H1 (cell line): ENCODE results near the gene SCN3A. TPM values are rescaled to one million over a fixed set of nuclear protein-coding genes. Genes with fewer than 3 reads are reported as not detected.

Experiments used
- CTCF ChIA-PET: fragments of 300-600 bp; sonication (Branson Sonifier 250); formaldehyde crosslinking; loops from one replicate; lab custom pipeline; 2021; ENCODE audit not compliant: partially characterized antibody; lab: Charles Lee
- POLR2A ChIA-PET: fragments of 300-600 bp; sonication (Branson Sonifier 250); formaldehyde crosslinking; loops from one replicate; lab custom pipeline; 2021; ENCODE audit warnings: inconsistent platforms; ENCODE audit not compliant: partially characterized antibody; lab: Charles Lee
- DNase-seq, 2 experiments: peaks; one replicate each; pipeline versions ENCODE4 v3.0.0 to v3.0.0-alpha.2; 2010 to 2022; ENCODE audit warnings: low spot score in 2 of 2, low read depth in 1 of 2, mixed read lengths in 1 of 2
- FAIRE-seq: peaks from 2 replicates; lab custom pipeline; 2011; peaks lifted over from hg19 to GRCh38; lab: Jason Lieb, UNC
- H2AFZ ChIP-seq: 2 replicates; pipeline ENCODE4 v1.8.1; 2012; ENCODE audit warnings: low read length, inconsistent platforms
- H2AK5ac ChIP-seq: 2 replicates; pipeline ENCODE4 v1.6.1; 2013; ENCODE audit warnings: low read depth, low read length
- H2BK120ac ChIP-seq: replicated peaks from 2 replicates; pipeline ENCODE3; 2013; ENCODE audit warnings: low read depth, low read length, inconsistent platforms
- H2BK12ac ChIP-seq: 2 replicates; pipeline ENCODE4 v1.6.1; 2013; ENCODE audit warnings: low read depth, low read length
- H2BK15ac ChIP-seq: 2 replicates; pipeline ENCODE4 v1.6.1; 2013; ENCODE audit warnings: low read length
- H2BK20ac ChIP-seq: 2 replicates; pipeline ENCODE4 v1.6.1; 2013; ENCODE audit warnings: low read length
- H2BK5ac ChIP-seq: 2 replicates; pipeline ENCODE4 v1.6.1; 2013; ENCODE audit warnings: low read depth, low read length
- H3K14ac ChIP-seq: 2 replicates; pipeline ENCODE4 v1.6.1; 2013; ENCODE audit warnings: inconsistent platforms; ENCODE audit not compliant: insufficient read length
- H3K18ac ChIP-seq: 2 replicates; pipeline ENCODE4 v1.6.1; 2013; ENCODE audit warnings: low read length; ENCODE audit errors: extremely low read depth
- H3K23ac ChIP-seq: 2 replicates; pipeline ENCODE4 v1.6.1; 2013; ENCODE audit warnings: inconsistent platforms; ENCODE audit not compliant: insufficient read length
- H3K23me2 ChIP-seq: 2 replicates; pipeline ENCODE4 v1.6.1; 2013; ENCODE audit warnings: low read depth, low read length
- H3K27ac ChIP-seq: 2 replicates; pipeline ENCODE4 v1.6.1; 2011; ENCODE audit warnings: low read depth, low read length, inconsistent platforms
- H3K27me3 ChIP-seq, 4 experiments: replicated peaks in 1 of 4; 1 replicate in 1 of 4; 2 replicates in 3 of 4; pipeline versions ENCODE4 v1.6.1 to v1.8.1; 2011 to 2013; ENCODE audit warnings: low read length in 3 of 4, mild to moderate bottlenecking in 3 of 4, inconsistent platforms in 2 of 4, mixed read lengths in 2 of 4, moderate library complexity in 1 of 4; ENCODE audit not compliant: control insufficient read depth in 3 of 4, insufficient read depth in 3 of 4; ENCODE audit errors: extremely low read depth in 1 of 4
- H3K36me3 ChIP-seq, 4 experiments: 2 replicates each; pipeline versions ENCODE4 v1.6.1 to v1.8.1; 2011 to 2013; ENCODE audit warnings: mild to moderate bottlenecking in 4 of 4, low read length in 3 of 4, moderate library complexity in 2 of 4, control low read depth in 1 of 4, inconsistent platforms in 1 of 4; ENCODE audit not compliant: insufficient read depth in 4 of 4, control insufficient read depth in 2 of 4
- H3K4ac ChIP-seq: replicated peaks from 2 replicates; pipeline ENCODE3; 2013; ENCODE audit warnings: low read length, low read depth, mixed read lengths, inconsistent platforms; ENCODE audit not compliant: insufficient read length
- H3K4me1 ChIP-seq, 4 experiments: replicated peaks in 1 of 4; 1 replicate in 1 of 4; 2 replicates in 3 of 4; pipeline versions ENCODE4 v1.6.1 to v1.8.1; 2011 to 2013; ENCODE audit warnings: low read length in 3 of 4, inconsistent platforms in 2 of 4, mixed read lengths in 1 of 4; ENCODE audit not compliant: insufficient read depth in 4 of 4, control insufficient read depth in 3 of 4
- H3K4me2 ChIP-seq, 2 experiments: 2 replicates each; pipeline versions ENCODE4 v1.6.1 to v1.8.1; 2011 to 2013; ENCODE audit warnings: low read depth in 2 of 2, low read length in 2 of 2, control low read depth in 1 of 2, inconsistent platforms in 1 of 2, mild to moderate bottlenecking in 1 of 2; ENCODE audit not compliant: insufficient read depth in 1 of 2
- H3K4me3 ChIP-seq, 4 experiments: fragments of 200-600, 300-600 bp in 1 of 4; sonication (generic), shearing (Covaris generic), sonication (Bioruptor Twin) in 1 of 4; 2 replicates each; pipeline versions ENCODE4 v1.5.1 to v1.8.1; 2011 to 2016; ENCODE audit warnings: low read length in 4 of 4, low read depth in 3 of 4, control low read depth in 2 of 4, inconsistent platforms in 2 of 4, mild to moderate bottlenecking in 2 of 4, mixed read lengths in 1 of 4, moderate library complexity in 1 of 4; ENCODE audit not compliant: insufficient read depth in 2 of 4; ENCODE audit errors: extremely low read depth in 1 of 4
- H3K56ac ChIP-seq: replicated peaks from 2 replicates; pipeline ENCODE3; 2013; ENCODE audit warnings: low read depth, mild to moderate bottlenecking, mixed read lengths, low read length, inconsistent platforms; ENCODE audit not compliant: insufficient read length
- H3K79me1 ChIP-seq: 2 replicates; pipeline ENCODE4 v1.6.1; 2013; ENCODE audit warnings: low read depth, low read length, control low read depth
- H3K79me2 ChIP-seq, 2 experiments: 2 replicates each; pipeline versions ENCODE4 v1.6.1 to v1.8.1; 2012 to 2013; ENCODE audit warnings: low read length in 2 of 2, mild to moderate bottlenecking in 2 of 2, inconsistent platforms in 1 of 2; ENCODE audit not compliant: insufficient read depth in 2 of 2, control insufficient read depth in 1 of 2
- H3K9ac ChIP-seq, 4 experiments: replicated peaks in 1 of 4; 1 replicate in 1 of 4; 2 replicates in 3 of 4; pipeline versions ENCODE4 v1.6.1 to v1.8.1; 2011 to 2013; ENCODE audit warnings: low read depth in 3 of 4, low read length in 3 of 4, control low read depth in 2 of 4, mild to moderate bottlenecking in 2 of 4, moderate library complexity in 2 of 4, inconsistent platforms in 1 of 4; ENCODE audit errors: extremely low read depth in 1 of 4
- H3K9me3 ChIP-seq, 2 experiments: 2 replicates each; pipeline versions ENCODE4 v1.6.1 to v1.8.1; 2012 to 2013; ENCODE audit warnings: mild to moderate bottlenecking in 2 of 2, moderate library complexity in 2 of 2, control low read depth in 1 of 2, inconsistent platforms in 1 of 2, low read depth in 1 of 2, low read length in 1 of 2, mixed read lengths in 1 of 2; ENCODE audit not compliant: insufficient read depth in 2 of 2
- H4K20me1 ChIP-seq, 2 experiments: replicated peaks in 1 of 2; 2 replicates each; pipeline versions ENCODE3 to v1.8.1; 2011 to 2013; ENCODE audit warnings: inconsistent platforms in 2 of 2, low read length in 2 of 2, mild to moderate bottlenecking in 1 of 2; ENCODE audit not compliant: insufficient read depth in 2 of 2, control insufficient read depth in 1 of 2
- H4K5ac ChIP-seq: 2 replicates; pipeline ENCODE4 v1.6.1; 2013; ENCODE audit warnings: low read length, low read depth, mixed read lengths, inconsistent platforms; ENCODE audit not compliant: insufficient read length
- H4K8ac ChIP-seq: 2 replicates; pipeline ENCODE4 v1.8.0; 2013; ENCODE audit warnings: mild to moderate bottlenecking, moderate library complexity, low read length, inconsistent platforms; ENCODE audit not compliant: insufficient read depth; ENCODE audit errors: extremely low read depth
- H4K91ac ChIP-seq: replicated peaks from 2 replicates; pipeline ENCODE3; 2013; ENCODE audit warnings: low read length, mixed read lengths, inconsistent platforms; ENCODE audit not compliant: insufficient read length
- BCL11A ChIP-seq, 2 experiments: IDR thresholded peaks; one replicate each; pipeline ENCODE4 v1.6.1; 2011; ENCODE audit warnings: low read depth in 2 of 2, low read length in 2 of 2, mild to moderate bottlenecking in 2 of 2
- CHD2 ChIP-seq: IDR thresholded peaks from 2 replicates; pipeline ENCODE4 v1.6.1; 2012; ENCODE audit warnings: low read length, improper control_type of control experiment
- KDM1A ChIP-seq: fragments of 200-600, 300-600 bp; sonication (generic); IDR thresholded peaks from 2 replicates; pipeline ENCODE4 v1.7.1; 2016; ENCODE audit warnings: mild to moderate bottlenecking, low read length, borderline replicate concordance
- SIN3A ChIP-seq, 2 experiments: IDR thresholded peaks in 1 of 2; conservative IDR thresholded peaks in 1 of 2; 2 replicates each; pipeline ENCODE4 v1.6.1; 2011 to 2012; ENCODE audit warnings: low read length in 2 of 2, improper control_type of control experiment in 1 of 2, low read depth in 1 of 2, mild to moderate bottlenecking in 1 of 2
- SP4 ChIP-seq: IDR thresholded peaks from 2 replicates; pipeline ENCODE4 v1.6.1; 2012; ENCODE audit warnings: low read length, inconsistent platforms
- USF2 ChIP-seq: IDR thresholded peaks from 2 replicates; pipeline ENCODE4 v1.6.1; 2011; ENCODE audit warnings: low read length, improper control_type of control experiment
- WGBS, 2 experiments: shearing (Covaris generic) in 1 of 2; methylation state at CpG; one replicate each; pipeline versions ENCODE4 v1.1.6 to v1.1.7; 2013 to 2015; ENCODE audit warnings: low lambda C conversion rate in 2 of 2, mixed read lengths in 2 of 2, inconsistent platforms in 1 of 2, low coverage in 1 of 2, missing lambda C conversion rate in 1 of 2; ENCODE audit not compliant: insufficient replicate concordance in 2 of 2, insufficient coverage in 1 of 2, insufficient read length in 1 of 2; ENCODE audit errors: extremely low coverage in 1 of 2, missing lambda C conversion rate in 1 of 2; 5-methylcytosine and 5-hydroxymethylcytosine counted together
- polyA plus RNA-seq, 7 experiments: library from polyadenylated mRNA; depleted of rRNA in 3 of 7; stranded (reverse) in 5 of 7; unstranded in 2 of 7; fragments of >200 nt in 5 of 7; fragments of 200-250 nt in 2 of 7; gene quantifications; 1 replicate in 5 of 7; 2 replicates in 1 of 7; 4 replicates in 1 of 7; pipeline versions ENCODE4 v1.2.1 to v1.2.3, GENCODE V29; 2011 to 2013; ENCODE audit warnings: missing spikeins in 2 of 7, mixed read lengths in 2 of 7
- total RNA-seq: library from RNA; stranded (reverse); fragmentation: NEBNext Ultra II Directional; extraction: Animal tissue kit (Norgen Biotek cat#: 25700); gene quantifications from 2 replicates; pipeline ENCODE4 v1.2.1, GENCODE V29; 2021

The SCN3A gene
- total and polyA plus RNA-seq, 2 of the 8 experiments (the other 6 are each of a cell fraction or from before 2014, with no cell fraction given) = 0.02 TPM; not detected in 1

DNA sequence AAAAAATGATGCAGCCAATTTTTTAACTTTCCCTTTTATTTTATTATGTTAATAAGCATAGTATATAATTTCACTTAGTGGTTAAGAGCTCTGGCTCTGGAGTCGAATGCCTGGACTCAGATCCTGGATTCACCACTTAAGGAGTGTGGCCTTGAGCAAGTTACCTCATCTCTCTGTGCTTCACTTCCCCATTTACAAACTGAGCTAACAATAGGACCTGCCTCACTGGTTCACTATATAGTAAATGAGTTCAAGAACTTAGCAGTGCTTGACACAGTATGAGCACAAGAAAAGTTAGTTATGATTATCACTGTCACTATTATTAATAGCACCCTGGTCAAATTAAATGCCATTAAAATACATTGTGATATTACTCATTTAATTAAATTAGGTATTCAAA is 30.6 kb downstream of the SCN3A start:
- no peaks in the 10 kb centered on the region for H3K23me2 ChIP-seq
- no peak overlapping the region for H3K4ac ChIP-seq
- H4K20me1 ChIP-seq = no peaks in the 10 kb centered on the region
- no peak overlapping the region for H2BK15ac ChIP-seq
- no peaks in the 10 kb centered on the region for H3K36me3 ChIP-seq
- H3K9ac ChIP-seq = no peak overlapping the region
- H2BK12ac ChIP-seq = no peak overlapping the region
- H3K4me2 ChIP-seq = no peak overlapping the region
- H4K5ac ChIP-seq = no peak overlapping the region
- H3K9me3 ChIP-seq = no peaks in the 10 kb centered on the region
- 91% methylated on average over 1 of the region's 1 CpG; no CpG with 5 or more reads in 1 of the 2 experiments for WGBS, 2 experiments
- no peaks in the 10 kb centered on the region for H3K4me1 ChIP-seq
- DNase-seq = no peak
- no peak overlapping the region for H2AFZ ChIP-seq
- H3K79me1 ChIP-seq = no peaks in the 10 kb centered on the region
- H3K4me3 ChIP-seq = no peak overlapping the region
- no peak overlapping the region for H4K8ac ChIP-seq
- H3K56ac ChIP-seq = no peak overlapping the region
- no peak overlapping the region for H2AK5ac ChIP-seq
- H3K27ac ChIP-seq = no peak overlapping the region
- H4K91ac ChIP-seq = no peak overlapping the region
- no peak overlapping the region for H2BK120ac ChIP-seq
- H3K14ac ChIP-seq = no peak overlapping the region
- no peak overlapping the region for H2BK20ac ChIP-seq
- ChIA-PET CTCF (interaction anchor here (0.9 to 3.5 kb wide), 7 partner anchors 9 to 158 kb away, joined by 3 to 11 read pairs (median 4); no protein-coding TSS in a partner anchor), POLR2A (no interaction called here)
- FAIRE-seq = no peak
- peaks cover 0 to 1% (median 0%) of the 10 kb centered on the region in 4 experiments; a peak in 1 of 7 replicates for H3K27me3 ChIP-seq
- no peak overlapping the region for H3K23ac ChIP-seq
- no peak overlapping the region for H2BK5ac ChIP-seq
- H3K18ac ChIP-seq = no peak overlapping the region
- no peaks in the 10 kb centered on the region for H3K79me2 ChIP-seq
- no peak for TF ChIP-seq SP4
- no peak for TF ChIP-seq SIN3A (conservative IDR thresholded peaks at IDR 0.05 in 1 of 2, IDR thresholded peaks at IDR 0.05 in 1 of 2; ENCODE audit: low read depth in 1 of 2, low read length in 2 of 2)
- no peak for TF ChIP-seq KDM1A
- TF ChIP-seq CHD2 = no peak
- no peak for TF ChIP-seq BCL11A (IDR thresholded peaks at IDR 0.05; ENCODE audit: low read depth in 2 of 2, low read length in 2 of 2)
- TF ChIP-seq USF2 = no peak
